WTC11 (cell line): Measurements from ENCODE around the gene ANO1. TPM values are rescaled to one million over a fixed set of nuclear protein-coding genes. Genes with fewer than 3 reads are reported as not detected.

Experiments used
- ATAC-seq: fragments of 200-7000 bp; cut with Tn5 transposase; 2 replicates; pipeline ENCODE4 v1.10.0; 2021; ENCODE audit warnings: mild to moderate bottlenecking, moderate library complexity
- Bru-seq: library from RNA; stranded (reverse); fragments of 400-500 nt; gene quantifications from one replicate; lab custom pipeline; 2021; lab: Mats Ljungman, UMichigan
- CTCF ChIA-PET: fragments of 300-600 bp; sonication (Branson Sonifier 250); formaldehyde crosslinking; loops from one replicate; lab custom pipeline; 2021; ENCODE audit warnings: antibody characterized with exemption; lab: Charles Lee
- POLR2A ChIA-PET: fragments of 350-600 bp; sonication (Branson Sonifier 250); formaldehyde crosslinking; loops from one replicate; lab custom pipeline; 2021; ENCODE audit warnings: antibody characterized with exemption; lab: Charles Lee
- DNase-seq: peaks from one replicate; pipeline ENCODE4 v3.0.0; 2021; ENCODE audit warnings: low spot score
- H3K27ac Mint-ChIP-seq: 2 replicates; pipeline ENCODE4 v1.8.0; 2021; ENCODE audit warnings: mixed read lengths
- H3K27me3 Mint-ChIP-seq: 2 replicates; pipeline ENCODE4 v1.8.0; 2021; ENCODE audit warnings: low read depth, mild to moderate bottlenecking, moderate library complexity, mixed read lengths
- H3K36me3 Mint-ChIP-seq: 2 replicates; pipeline ENCODE4 v1.8.0; 2021; ENCODE audit warnings: mixed read lengths
- H3K4me1 Mint-ChIP-seq: 2 replicates; pipeline ENCODE4 v1.8.0; 2022; ENCODE audit warnings: mixed read lengths
- H3K4me3 Mint-ChIP-seq: 2 replicates; pipeline ENCODE4 v1.8.0; 2021; ENCODE audit warnings: mild to moderate bottlenecking, moderate library complexity, mixed read lengths
- H3K9me3 Mint-ChIP-seq: 2 replicates; pipeline ENCODE4 v1.8.0; 2021; ENCODE audit warnings: mixed read lengths
- ATF1 ChIP-seq: sonication (generic); formaldehyde crosslinking; IDR thresholded peaks from 2 replicates; pipeline ENCODE4 v1.8.1; 2023; ENCODE audit warnings: mild to moderate bottlenecking, moderate library complexity, missing genetic modification reagents
- CREM ChIP-seq: sonication (generic); formaldehyde crosslinking; IDR thresholded peaks from 2 replicates; pipeline ENCODE4 v1.8.1; 2022; ENCODE audit warnings: mild to moderate bottlenecking, missing genetic modification reagents, moderate library complexity
- FOXP1 ChIP-seq: sonication (generic); formaldehyde crosslinking; IDR thresholded peaks from 2 replicates; pipeline ENCODE4 v1.8.0; 2022; ENCODE audit warnings: missing genetic modification reagents, mild to moderate bottlenecking, moderate library complexity, borderline replicate concordance
- FOXP4 ChIP-seq: sonication (generic); formaldehyde crosslinking; IDR thresholded peaks from 2 replicates; pipeline ENCODE4 v1.8.0; 2022; ENCODE audit warnings: mild to moderate bottlenecking, missing genetic modification reagents
- GTF2I ChIP-seq: fragments of 250-450 bp; sonication (Bioruptor Pico); conservative IDR thresholded peaks from 2 replicates; pipeline ENCODE4 v1.4.0; 2021; ENCODE audit warnings: mild to moderate bottlenecking
- JUN ChIP-seq: sonication (generic); formaldehyde crosslinking; IDR thresholded peaks from 2 replicates; pipeline ENCODE4 v1.8.0; 2023; ENCODE audit warnings: mild to moderate bottlenecking, missing genetic modification reagents
- MAX ChIP-seq: sonication (generic); formaldehyde crosslinking; IDR thresholded peaks from 2 replicates; pipeline ENCODE4 v1.8.0; 2022; ENCODE audit warnings: mild to moderate bottlenecking, missing genetic modification reagents
- PREB ChIP-seq: sonication (generic); formaldehyde crosslinking; IDR thresholded peaks from 2 replicates; pipeline ENCODE4 v1.8.1; 2022; ENCODE audit warnings: mild to moderate bottlenecking, missing genetic modification reagents, moderate library complexity, borderline replicate concordance
- TEAD1 ChIP-seq: sonication (generic); formaldehyde crosslinking; IDR thresholded peaks from 2 replicates; pipeline ENCODE4 v1.8.0; 2022; ENCODE audit warnings: mild to moderate bottlenecking, missing genetic modification reagents
- TEAD4 ChIP-seq: sonication (generic); formaldehyde crosslinking; IDR thresholded peaks from 2 replicates; pipeline ENCODE4 v1.8.0; 2022; ENCODE audit warnings: mild to moderate bottlenecking, missing genetic modification reagents
- TP53 ChIP-seq: sonication (generic); formaldehyde crosslinking; IDR thresholded peaks from 2 replicates; pipeline ENCODE4 v1.8.1; 2023; ENCODE audit warnings: mild to moderate bottlenecking, missing genetic modification reagents
- USF1 ChIP-seq: sonication (generic); formaldehyde crosslinking; IDR thresholded peaks from 2 replicates; pipeline ENCODE4 v1.8.0; 2022; ENCODE audit warnings: mild to moderate bottlenecking, missing genetic modification reagents
- ZNF396 ChIP-seq: fragments of 250-450 bp; sonication (Bioruptor Pico); IDR thresholded peaks from 2 replicates; pipeline ENCODE4 v1.8.0; 2021; ENCODE audit warnings: mild to moderate bottlenecking, moderate library complexity, borderline replicate concordance
- long read RNA-seq, 3 experiments: library from RNA in 1 of 3; library from capped mRNA in 1 of 3; library from polyadenylated mRNA in 1 of 3; unstranded in 2 of 3; stranded (forward) in 1 of 3; transcript quantifications; one replicate each; pipeline ENCODE4 v2.0.0, GENCODE V29; 2021
- total RNA-seq: library from RNA; stranded (reverse); gene quantifications from 3 replicates; pipeline ENCODE4 v1.2.3, GENCODE V29; 2021
- TF ChIP-seq, protein P1 (sequence below): fragments of 250-450 bp; sonication (Bioruptor Pico); IDR thresholded peaks from 2 replicates; pipeline ENCODE4 v2.1.2; 2022; ENCODE audit warnings: mild to moderate bottlenecking, moderate library complexity
- TF ChIP-seq, protein P2 (sequence below): fragments of 250-450 bp; sonication (Bioruptor Pico); IDR thresholded peaks from 2 replicates; pipeline ENCODE4 v1.9.0; 2021; ENCODE audit warnings: mild to moderate bottlenecking
- TF ChIP-seq, protein P3 (sequence below): sonication (generic); formaldehyde crosslinking; IDR thresholded peaks from 2 replicates; pipeline ENCODE4 v1.8.1; 2023; ENCODE audit warnings: mild to moderate bottlenecking, missing genetic modification reagents
- TF ChIP-seq, protein P4 (sequence below): sonication (generic); formaldehyde crosslinking; IDR thresholded peaks from 2 replicates; pipeline ENCODE4 v1.8.1; 2022; ENCODE audit warnings: mild to moderate bottlenecking, moderate library complexity, missing genetic modification reagents
- TF ChIP-seq, protein P5 (sequence below): sonication (generic); formaldehyde crosslinking; IDR thresholded peaks from 2 replicates; pipeline ENCODE4 v1.8.0; 2023; ENCODE audit warnings: mild to moderate bottlenecking, missing genetic modification reagents

Gene ANO1
- total RNA-seq: 4.1 to 5.0 TPM (median 4.7 TPM) in 3 replicates
- Bru-seq, nascent RNA: percentile 20 among the genes with signal in this experiment
- long read RNA-seq, experiment 1, partial matches to known transcripts: 9 of 12 reads
- long read RNA-seq, experiment 1, other reads (novel, unspliced or antisense): 3 of 12 reads
- long read RNA-seq, experiment 2, partial matches to known transcripts: 1 of 6 reads
- long read RNA-seq, experiment 2, other reads (novel, unspliced or antisense): 5 of 6 reads
- long read RNA-seq, experiment 3: 0 reads

- DNase-seq (peak; percentile 36), ATAC-seq (peak; percentile 48)
- Mint-ChIP-seq H3K4me3 (peak within 1 kb of the TSS; percentile 70), H3K27me3 (peaks cover 74% of the 10 kb centered on the region), H3K9me3 (no peaks in the 10 kb centered on the region), H3K27ac (no peak within 1 kb of the TSS), H3K36me3 (no peaks in the 10 kb centered on the region), H3K4me1 (peaks cover 24% of the 10 kb centered on the region)
- TF ChIP-seq MAX (CRISPR knock-in tag) (no peak; the same call in 1 of the 2 replicates), CREM (CRISPR knock-in tag) (no peak), PREB (CRISPR knock-in tag) (no peak), FOXP1 (CRISPR knock-in tag) (no peak), TP53 (CRISPR knock-in tag) (no peak), TEAD1 (CRISPR knock-in tag) (0 out of 2 replicates have a peak, but pooled peaks have one; percentile 29), USF1 (CRISPR knock-in tag) (no peak), JUN (no peak), ZNF396 (CRISPR knock-in tag) (no peak), GTF2I (CRISPR knock-in tag) (no peak), ATF1 (CRISPR knock-in tag) (no peak), FOXP4 (CRISPR knock-in tag) (no peak), TEAD4 (CRISPR knock-in tag) (no peak)
- TF ChIP-seq, protein P1, sequence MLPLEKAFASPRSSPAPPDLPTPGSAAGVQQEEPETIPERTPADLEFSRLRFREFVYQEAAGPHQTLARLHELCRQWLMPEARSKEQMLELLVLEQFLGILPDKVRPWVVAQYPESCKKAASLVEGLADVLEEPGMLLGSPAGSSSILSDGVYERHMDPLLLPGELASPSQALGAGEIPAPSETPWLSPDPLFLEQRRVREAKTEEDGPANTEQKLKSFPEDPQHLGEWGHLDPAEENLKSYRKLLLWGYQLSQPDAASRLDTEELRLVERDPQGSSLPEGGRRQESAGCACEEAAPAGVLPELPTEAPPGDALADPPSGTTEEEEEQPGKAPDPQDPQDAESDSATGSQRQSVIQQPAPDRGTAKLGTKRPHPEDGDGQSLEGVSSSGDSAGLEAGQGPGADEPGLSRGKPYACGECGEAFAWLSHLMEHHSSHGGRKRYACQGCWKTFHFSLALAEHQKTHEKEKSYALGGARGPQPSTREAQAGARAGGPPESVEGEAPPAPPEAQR: no peak
- TF ChIP-seq, protein P2, sequence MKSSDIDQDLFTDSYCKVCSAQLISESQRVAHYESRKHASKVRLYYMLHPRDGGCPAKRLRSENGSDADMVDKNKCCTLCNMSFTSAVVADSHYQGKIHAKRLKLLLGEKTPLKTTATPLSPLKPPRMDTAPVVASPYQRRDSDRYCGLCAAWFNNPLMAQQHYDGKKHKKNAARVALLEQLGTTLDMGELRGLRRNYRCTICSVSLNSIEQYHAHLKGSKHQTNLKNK (CRISPR knock-in tag): no peak
- TF ChIP-seq, protein P3, sequence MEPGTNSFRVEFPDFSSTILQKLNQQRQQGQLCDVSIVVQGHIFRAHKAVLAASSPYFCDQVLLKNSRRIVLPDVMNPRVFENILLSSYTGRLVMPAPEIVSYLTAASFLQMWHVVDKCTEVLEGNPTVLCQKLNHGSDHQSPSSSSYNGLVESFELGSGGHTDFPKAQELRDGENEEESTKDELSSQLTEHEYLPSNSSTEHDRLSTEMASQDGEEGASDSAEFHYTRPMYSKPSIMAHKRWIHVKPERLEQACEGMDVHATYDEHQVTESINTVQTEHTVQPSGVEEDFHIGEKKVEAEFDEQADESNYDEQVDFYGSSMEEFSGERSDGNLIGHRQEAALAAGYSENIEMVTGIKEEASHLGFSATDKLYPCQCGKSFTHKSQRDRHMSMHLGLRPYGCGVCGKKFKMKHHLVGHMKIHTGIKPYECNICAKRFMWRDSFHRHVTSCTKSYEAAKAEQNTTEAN: no peak
- TF ChIP-seq, protein P4, sequence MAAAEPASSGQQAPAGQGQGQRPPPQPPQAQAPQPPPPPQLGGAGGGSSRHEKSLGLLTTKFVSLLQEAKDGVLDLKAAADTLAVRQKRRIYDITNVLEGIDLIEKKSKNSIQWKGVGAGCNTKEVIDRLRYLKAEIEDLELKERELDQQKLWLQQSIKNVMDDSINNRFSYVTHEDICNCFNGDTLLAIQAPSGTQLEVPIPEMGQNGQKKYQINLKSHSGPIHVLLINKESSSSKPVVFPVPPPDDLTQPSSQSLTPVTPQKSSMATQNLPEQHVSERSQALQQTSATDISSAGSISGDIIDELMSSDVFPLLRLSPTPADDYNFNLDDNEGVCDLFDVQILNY (CRISPR knock-in tag): peak; percentile 29; the same call in 1 of the 2 replicates
- TF ChIP-seq, protein P5, sequence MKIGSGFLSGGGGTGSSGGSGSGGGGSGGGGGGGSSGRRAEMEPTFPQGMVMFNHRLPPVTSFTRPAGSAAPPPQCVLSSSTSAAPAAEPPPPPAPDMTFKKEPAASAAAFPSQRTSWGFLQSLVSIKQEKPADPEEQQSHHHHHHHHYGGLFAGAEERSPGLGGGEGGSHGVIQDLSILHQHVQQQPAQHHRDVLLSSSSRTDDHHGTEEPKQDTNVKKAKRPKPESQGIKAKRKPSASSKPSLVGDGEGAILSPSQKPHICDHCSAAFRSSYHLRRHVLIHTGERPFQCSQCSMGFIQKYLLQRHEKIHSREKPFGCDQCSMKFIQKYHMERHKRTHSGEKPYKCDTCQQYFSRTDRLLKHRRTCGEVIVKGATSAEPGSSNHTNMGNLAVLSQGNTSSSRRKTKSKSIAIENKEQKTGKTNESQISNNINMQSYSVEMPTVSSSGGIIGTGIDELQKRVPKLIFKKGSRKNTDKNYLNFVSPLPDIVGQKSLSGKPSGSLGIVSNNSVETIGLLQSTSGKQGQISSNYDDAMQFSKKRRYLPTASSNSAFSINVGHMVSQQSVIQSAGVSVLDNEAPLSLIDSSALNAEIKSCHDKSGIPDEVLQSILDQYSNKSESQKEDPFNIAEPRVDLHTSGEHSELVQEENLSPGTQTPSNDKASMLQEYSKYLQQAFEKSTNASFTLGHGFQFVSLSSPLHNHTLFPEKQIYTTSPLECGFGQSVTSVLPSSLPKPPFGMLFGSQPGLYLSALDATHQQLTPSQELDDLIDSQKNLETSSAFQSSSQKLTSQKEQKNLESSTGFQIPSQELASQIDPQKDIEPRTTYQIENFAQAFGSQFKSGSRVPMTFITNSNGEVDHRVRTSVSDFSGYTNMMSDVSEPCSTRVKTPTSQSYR (CRISPR knock-in tag): no peak
- CTCF ChIA-PET: interaction anchor here (0.9 to 2.0 kb wide), 9 partner anchors 9 to 167 kb away, joined by 3 to 8 read pairs (median 3); no protein-coding TSS in a partner anchor
- POLR2A ChIA-PET: interaction anchor here (1.0 kb wide), 1 partner anchor 10 kb away, joined by 4 read pairs; no protein-coding TSS in a partner anchor
These were observed at the start of gene ANO1 for GRCh38 chr11:70078095-70078780. Gene ANO1 (plus strand): TSS chr11:70078317. CDS start chr11:70078607, 290 bp downstream.
